Memory B cell (primary cell): ENCODE results near the gene SCG3.
"Not testable (repeated sequence)": the region's sequence is repeated elsewhere in the genome, so short reads cannot be mapped to it uniquely, and the experiment has no call there.

ENCODE experiments used
- ATAC-seq: fragments of 150-1000 bp; cut with Tn5 transposase; 2 replicates; pipeline ENCODE4 v1.10.0; 2021; ENCODE audit warnings: low read depth, mild to moderate bottlenecking, moderate library complexity
- DNase-seq, 2 donors: peaks; one replicate each; pipeline ENCODE4 v3.0.0; 2022; ENCODE audit warnings: low spot score in 2 of 2
- H3K27ac Mint-ChIP-seq: one replicate; pipeline ENCODE4 v1.8.0; 2022; ENCODE audit warnings: mild to moderate bottlenecking, moderate library complexity, mixed read lengths
- H3K27me3 Mint-ChIP-seq: one replicate; pipeline ENCODE4 v1.8.0; 2022; ENCODE audit warnings: mixed read lengths
- H3K36me3 Mint-ChIP-seq: one replicate; pipeline ENCODE4 v1.8.0; 2022; ENCODE audit warnings: mild to moderate bottlenecking, mixed read lengths
- H3K4me1 Mint-ChIP-seq: one replicate; pipeline ENCODE4 v1.8.0; 2022; ENCODE audit warnings: mixed read lengths
- H3K4me3 Mint-ChIP-seq: one replicate; pipeline ENCODE4 v1.8.0; 2022; ENCODE audit warnings: mild to moderate bottlenecking, moderate library complexity, mixed read lengths
- H3K9me3 Mint-ChIP-seq: one replicate; pipeline ENCODE4 v1.8.0; 2022; ENCODE audit warnings: mixed read lengths

SCG3 gene

DNA sequence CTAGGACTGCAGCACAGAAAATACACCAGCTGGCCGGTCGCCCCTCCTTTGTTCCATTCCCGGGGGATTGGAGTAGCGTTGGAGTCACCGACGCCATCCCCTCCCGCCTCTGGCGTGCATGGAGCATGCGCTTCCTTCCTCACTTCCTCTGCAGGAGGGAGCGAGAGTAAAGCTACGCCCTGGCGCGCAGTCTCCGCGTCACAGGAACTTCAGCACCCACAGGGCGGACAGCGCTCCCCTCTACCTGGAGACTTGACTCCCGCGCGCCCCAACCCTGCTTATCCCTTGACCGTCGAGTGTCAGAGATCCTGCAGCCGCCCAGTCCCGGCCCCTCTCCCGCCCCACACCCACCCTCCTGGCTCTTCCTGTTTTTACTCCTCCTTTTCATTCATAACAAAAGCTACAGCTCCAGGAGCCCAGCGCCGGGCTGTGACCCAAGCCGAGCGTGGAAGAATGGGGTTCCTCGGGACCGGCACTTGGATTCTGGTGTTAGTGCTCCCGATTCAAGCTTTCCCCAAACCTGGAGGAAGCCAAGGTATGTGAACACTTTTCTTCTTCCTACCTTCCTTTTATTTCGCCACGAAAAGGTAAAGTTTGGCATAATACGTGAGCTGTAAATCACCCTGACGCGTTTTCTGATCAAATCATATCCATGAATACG, at the start of gene SCG3:
TSS of gene SCG3 (plus strand) at position 201 of the 661 bp plus-strand sequence. CDS start at position 454, 253 bp downstream.
- Mint-ChIP-seq H3K36me3 (no peaks in the 10 kb centered on the region), H3K9me3 (peaks cover 2% of the 10 kb centered on the region), H3K27me3 (peaks cover 17% of the 10 kb centered on the region), H3K27ac (no peak within 1 kb of the TSS), H3K4me1 (no peaks in the 10 kb centered on the region), H3K4me3 (no peak within 1 kb of the TSS)
- DNase-seq, result peak; percentile 7 to 30
- peak; percentile 58 for ATAC-seq

DNA sequence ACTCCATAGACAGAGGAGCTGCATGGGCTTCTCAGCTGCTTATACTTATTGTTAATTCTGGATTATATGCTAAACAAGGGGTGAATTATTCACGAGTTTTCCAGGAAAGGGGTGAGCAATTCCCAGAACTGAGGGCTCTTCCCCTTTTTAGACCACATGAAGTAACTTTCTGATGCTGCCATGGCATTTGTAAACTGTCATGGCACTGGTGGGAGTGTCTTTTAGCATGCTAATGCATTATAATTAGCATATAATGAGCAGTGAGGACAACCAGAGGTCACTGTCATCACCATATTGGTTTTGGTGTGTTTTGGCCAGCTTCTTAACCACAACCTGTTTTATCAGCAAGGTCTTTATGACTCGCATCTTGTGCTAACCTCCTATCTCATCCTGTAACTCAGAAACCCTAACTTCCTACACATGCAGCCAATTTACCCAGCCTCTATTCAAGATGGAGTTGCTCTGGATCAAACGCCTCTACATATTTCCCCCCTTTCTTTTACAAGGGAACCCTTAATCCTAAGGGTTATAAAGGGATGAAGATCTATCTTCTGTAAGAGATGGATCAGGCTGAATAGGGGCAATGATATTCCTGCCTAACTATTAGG, 46.6 kb upstream of the SCG3 start:
- H3K4me1 Mint-ChIP-seq, result no peaks in the 10 kb centered on the region
- H3K27ac Mint-ChIP-seq, result no peak overlapping the region
- ATAC-seq (no peak), DNase-seq (no peak)
- no peaks in the 10 kb centered on the region for H3K9me3 Mint-ChIP-seq
- no peaks in the 10 kb centered on the region for H3K27me3 Mint-ChIP-seq
- no peak overlapping the region for H3K4me3 Mint-ChIP-seq
- no peaks in the 10 kb centered on the region for H3K36me3 Mint-ChIP-seq

DNA sequence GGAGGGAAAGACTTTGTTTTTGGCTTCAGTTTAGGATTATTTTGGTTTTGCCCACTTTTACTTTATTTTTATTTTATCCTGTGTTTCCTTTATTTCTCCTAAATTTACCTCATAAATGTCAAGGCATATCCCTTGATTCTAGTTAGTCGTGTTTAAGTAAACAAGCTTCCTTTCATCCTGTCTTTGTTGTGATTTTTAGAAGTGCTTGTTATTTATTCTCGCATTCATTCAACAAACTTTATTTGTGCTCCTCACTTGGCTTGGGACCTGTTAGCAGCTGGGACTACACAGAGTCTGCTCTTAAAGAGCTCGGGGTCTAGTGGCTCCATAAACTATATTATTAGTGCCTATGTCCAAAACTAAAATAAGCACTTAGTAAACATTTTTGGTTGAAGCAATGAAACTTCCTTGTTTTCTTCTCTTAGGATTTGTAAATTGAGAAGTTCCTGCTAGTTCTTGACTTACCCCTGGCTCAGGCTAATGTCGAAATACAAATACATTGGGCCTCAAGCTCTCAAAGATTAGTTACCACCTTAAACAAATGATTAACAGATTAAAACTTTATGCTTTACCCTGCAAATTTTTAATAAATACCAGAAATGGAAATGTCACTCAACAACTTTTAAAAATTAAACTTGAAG, 39.7 kb upstream of the SCG3 start:
- Mint-ChIP-seq H3K36me3 (no peaks in the 10 kb centered on the region), H3K27me3 (no peaks in the 10 kb centered on the region), H3K4me3 (no peak overlapping the region), H3K9me3 (no peaks in the 10 kb centered on the region), H3K27ac (no peak overlapping the region), H3K4me1 (no peaks in the 10 kb centered on the region)
- ATAC-seq, result no peak
- no peak for DNase-seq

DNA sequence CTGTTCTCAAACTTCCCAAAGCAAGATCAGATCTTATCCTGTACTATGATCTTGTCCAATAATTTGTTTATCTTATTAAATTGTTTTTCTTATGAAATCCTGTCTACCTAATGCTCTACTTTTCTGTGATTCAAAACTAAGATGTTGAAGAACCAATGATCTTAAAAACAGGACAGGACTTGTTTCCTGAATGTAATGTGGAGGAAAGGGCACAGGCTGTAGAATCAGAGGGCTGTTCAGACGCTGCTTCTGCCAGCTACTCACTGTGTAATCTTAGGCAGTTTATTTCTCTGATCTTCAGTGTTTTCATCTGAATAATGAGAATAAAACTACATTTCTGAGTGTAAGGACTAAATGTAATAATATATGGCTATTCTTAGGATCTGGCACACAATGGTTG, 38.6 kb upstream of the SCG3 start:
- ATAC-seq, result no peak
- no peak overlapping the region for H3K4me3 Mint-ChIP-seq

DNA sequence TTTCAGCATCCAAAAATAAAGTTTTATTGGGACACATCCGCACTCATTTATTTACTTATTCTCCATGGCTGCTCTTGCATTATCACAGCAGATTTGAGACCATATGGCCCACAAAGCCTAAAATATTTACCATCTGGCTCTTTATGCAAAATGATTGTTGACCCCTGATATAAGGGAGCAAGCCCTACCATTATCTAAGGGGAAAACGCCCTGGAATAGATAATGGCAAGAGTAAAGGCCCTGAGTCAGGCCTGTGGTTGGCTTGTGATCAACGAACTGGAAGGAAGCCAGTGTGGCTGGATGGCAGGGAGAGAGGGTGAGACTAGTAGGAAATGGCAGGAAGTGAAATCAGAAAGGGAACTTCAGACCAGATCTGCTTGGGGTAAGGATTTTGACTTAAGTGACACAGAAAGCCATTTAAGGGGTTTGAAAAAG, 34.2 kb upstream of the SCG3 start:
- H3K36me3 Mint-ChIP-seq, result no peaks in the 10 kb centered on the region
- peaks cover 3% of the 10 kb centered on the region for H3K4me1 Mint-ChIP-seq
- no peak for ATAC-seq
- no peak for DNase-seq
- H3K9me3 Mint-ChIP-seq, result no peaks in the 10 kb centered on the region
- H3K27me3 Mint-ChIP-seq, result no peaks in the 10 kb centered on the region
- no peak overlapping the region for H3K27ac Mint-ChIP-seq
- no peak overlapping the region for H3K4me3 Mint-ChIP-seq

More for the DNA sequence above, 38.6 kb upstream of the SCG3 start:
- no peaks in the 10 kb centered on the region for H3K27me3 Mint-ChIP-seq
- no peak overlapping the region for H3K27ac Mint-ChIP-seq
- no peaks in the 10 kb centered on the region for H3K9me3 Mint-ChIP-seq
- H3K36me3 Mint-ChIP-seq, result no peaks in the 10 kb centered on the region
- no peaks in the 10 kb centered on the region for H3K4me1 Mint-ChIP-seq
- no peak for DNase-seq

DNA sequence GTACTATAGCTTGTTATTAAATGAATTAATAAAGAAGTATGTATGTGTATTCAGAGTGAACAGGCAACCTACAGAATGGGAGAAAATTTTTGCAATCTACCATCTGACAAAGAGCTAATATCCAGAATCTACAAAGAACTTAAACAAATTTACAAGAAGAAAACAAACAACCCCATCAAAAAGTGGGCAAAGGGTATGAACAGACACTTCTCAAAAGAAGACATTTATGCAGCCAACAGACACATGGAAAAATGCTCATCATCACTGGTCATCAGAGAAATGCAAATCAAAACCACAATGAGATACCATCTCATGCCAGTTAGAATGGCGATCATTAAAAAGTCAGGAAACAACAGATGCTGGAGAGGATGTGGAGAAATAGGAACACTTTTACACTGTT, 33.2 kb upstream of the SCG3 start:
- DNase-seq, ATAC-seq, H3K27ac Mint-ChIP-seq, H3K36me3 Mint-ChIP-seq, H3K27me3 Mint-ChIP-seq, H3K9me3 Mint-ChIP-seq, H3K4me1 Mint-ChIP-seq, H3K4me3 Mint-ChIP-seq: not testable (repeated sequence)

DNA sequence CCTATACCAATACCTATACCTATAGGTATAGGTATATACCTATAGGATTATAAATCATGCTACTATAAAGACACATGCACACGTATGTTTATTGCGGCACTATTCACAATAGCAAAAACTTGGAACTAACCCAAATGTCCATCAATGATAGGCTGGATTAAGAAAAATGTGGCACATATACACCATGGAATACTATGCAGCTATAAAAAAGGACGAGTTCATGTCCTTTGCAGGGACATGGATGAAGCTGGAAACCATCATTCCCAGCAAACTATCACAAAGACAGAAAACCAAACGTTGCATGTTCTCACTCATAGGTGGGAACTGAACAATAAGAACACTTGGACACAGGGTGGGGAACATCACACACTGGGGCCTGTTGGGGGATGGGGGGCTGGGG, 32.7 kb upstream of the SCG3 start:
- not testable (repeated sequence) for H3K4me1 Mint-ChIP-seq, H3K4me3 Mint-ChIP-seq, H3K27ac Mint-ChIP-seq, ATAC-seq, H3K9me3 Mint-ChIP-seq, DNase-seq, H3K36me3 Mint-ChIP-seq, H3K27me3 Mint-ChIP-seq

DNA sequence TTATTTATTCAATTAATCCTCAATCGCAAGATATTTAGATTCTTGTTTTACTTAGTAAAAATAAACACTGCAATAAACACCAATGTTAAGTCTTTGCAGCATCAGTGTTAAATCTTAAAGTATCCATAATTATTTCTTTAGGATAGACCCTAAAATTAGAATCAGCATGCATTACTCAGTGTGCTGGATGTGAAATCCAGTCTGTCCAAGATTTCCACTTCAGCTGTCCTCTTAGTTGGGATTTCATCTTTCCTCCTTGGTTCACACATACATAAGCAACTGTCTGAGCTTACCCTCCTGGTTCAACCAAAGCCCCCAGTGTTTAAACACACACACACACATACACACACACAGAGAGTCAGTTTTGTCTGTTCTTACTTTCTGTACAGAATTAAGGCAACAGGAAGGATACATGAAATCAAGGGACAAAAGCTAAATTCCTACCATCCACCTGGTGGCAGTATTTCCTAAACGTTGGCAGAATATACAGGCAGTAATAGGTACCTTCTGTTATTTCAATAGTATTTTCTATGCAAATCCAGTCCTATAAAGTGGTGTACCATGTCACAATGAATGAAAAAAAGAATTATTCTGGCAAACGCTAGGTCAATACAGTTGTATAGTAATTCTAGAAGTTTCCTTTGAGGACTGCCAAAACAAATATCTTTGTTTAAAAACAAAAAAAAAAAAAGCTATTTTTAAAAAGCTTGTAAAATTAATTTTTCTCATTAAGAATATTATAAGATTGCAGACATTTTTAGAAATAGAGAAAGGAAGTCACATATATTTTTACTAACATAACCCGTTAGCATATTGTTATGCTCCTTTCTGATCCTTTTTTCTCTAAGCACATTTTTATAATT, 31.4 kb upstream of the SCG3 start:
- ATAC-seq (peak; percentile 92), DNase-seq (peak; percentile 47 to 72)
- H3K9me3 Mint-ChIP-seq, result no peaks in the 10 kb centered on the region
- H3K4me1 Mint-ChIP-seq, result peaks cover 3% of the 10 kb centered on the region
- H3K27me3 Mint-ChIP-seq, result no peaks in the 10 kb centered on the region
- H3K27ac Mint-ChIP-seq, result no peak overlapping the region
- no peak overlapping the region for H3K4me3 Mint-ChIP-seq
- no peaks in the 10 kb centered on the region for H3K36me3 Mint-ChIP-seq

DNA sequence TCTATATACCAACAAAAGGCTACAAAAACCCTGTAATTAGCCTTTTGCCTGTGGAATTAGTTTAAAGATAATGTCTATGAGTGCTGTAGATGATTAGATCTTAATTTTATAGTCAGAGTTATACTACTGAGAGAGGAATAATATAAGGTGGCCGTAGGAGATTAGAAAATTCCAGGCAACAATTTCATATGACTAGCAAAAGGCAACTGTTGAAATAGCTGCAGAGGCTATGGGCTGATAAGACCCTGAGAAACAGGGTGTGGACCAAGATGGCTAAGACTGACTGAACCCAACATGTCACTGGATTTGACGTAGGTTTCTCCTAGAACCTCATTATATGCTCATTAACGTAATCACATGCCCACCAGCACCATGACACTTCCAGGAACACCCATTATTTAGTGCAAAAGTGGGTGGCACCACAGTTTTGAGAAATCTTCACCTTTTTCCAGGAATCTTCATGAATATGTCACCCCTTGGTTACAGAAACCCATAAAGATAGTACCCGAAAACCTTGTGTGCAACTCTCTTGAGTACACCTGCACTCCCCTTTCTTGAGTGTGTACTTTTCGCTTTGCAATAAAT, 29.1 kb upstream of the SCG3 start:
- Mint-ChIP-seq H3K4me1 (peaks cover 3% of the 10 kb centered on the region), H3K27me3 (no peaks in the 10 kb centered on the region), H3K4me3 (no peak overlapping the region), H3K36me3 (no peaks in the 10 kb centered on the region), H3K9me3 (no peaks in the 10 kb centered on the region), H3K27ac (no peak overlapping the region)
- ATAC-seq, result no peak
- DNase-seq, result no peak

DNA sequence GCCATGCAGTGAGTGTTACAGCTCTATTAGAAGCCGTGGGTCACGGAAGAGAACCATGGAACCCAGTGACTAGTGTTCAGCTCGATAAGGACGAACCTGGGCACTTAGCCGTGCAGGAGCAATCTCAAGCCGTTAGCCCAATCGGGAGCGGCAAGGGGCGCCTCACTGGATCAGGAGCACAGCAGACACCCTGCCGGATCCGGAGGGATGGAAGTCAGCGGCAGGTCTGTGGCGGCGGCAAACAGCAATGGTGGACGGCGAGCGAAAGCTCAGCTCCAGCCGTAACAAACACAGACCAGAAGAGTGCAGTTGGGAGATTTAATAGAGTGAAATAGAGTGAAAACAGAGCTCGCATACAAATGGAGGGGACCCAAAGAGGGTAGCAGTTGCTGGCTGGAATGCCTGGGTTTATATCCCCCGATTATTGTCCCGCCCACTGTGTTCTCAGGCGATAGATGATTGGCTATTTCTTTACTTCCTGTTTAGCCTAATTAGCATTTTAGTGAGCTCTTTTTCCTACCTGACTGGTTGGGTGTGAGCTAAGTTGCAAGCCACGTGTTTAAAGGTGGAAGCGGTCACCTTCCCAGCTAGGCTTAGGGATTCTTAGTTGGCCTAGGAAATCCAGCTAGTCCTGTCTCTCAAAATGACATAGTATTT, 25.8 kb upstream of the SCG3 start:
- not testable (repeated sequence) for H3K27me3 Mint-ChIP-seq, H3K4me3 Mint-ChIP-seq, H3K4me1 Mint-ChIP-seq, H3K27ac Mint-ChIP-seq, DNase-seq, H3K36me3 Mint-ChIP-seq, H3K9me3 Mint-ChIP-seq, ATAC-seq

DNA sequence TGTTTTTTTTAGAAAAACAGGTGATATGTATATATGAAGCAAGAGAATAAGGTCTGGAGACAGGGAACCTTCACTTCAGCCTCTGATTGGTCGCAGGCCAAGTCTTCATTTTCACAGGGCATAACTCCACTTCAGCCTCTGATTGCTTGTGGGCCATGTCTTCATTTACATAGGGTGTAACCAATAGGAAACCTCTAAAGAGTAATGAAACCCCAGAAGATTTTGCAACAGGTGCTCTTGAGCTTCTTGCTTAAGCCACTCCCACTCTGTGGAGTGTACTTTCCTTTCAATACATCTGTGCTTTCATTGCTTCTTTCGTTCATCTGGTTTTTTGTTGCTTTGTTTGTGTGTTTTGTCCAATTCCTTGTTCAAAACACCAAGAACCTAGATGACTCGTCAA, 22.6 kb upstream of the SCG3 start:
- Mint-ChIP-seq H3K27ac (no peak overlapping the region), H3K4me1 (no peaks in the 10 kb centered on the region), H3K9me3 (no peaks in the 10 kb centered on the region), H3K4me3 (no peak overlapping the region), H3K36me3 (no peaks in the 10 kb centered on the region), H3K27me3 (no peaks in the 10 kb centered on the region)
- DNase-seq (no peak), ATAC-seq (no peak)

DNA sequence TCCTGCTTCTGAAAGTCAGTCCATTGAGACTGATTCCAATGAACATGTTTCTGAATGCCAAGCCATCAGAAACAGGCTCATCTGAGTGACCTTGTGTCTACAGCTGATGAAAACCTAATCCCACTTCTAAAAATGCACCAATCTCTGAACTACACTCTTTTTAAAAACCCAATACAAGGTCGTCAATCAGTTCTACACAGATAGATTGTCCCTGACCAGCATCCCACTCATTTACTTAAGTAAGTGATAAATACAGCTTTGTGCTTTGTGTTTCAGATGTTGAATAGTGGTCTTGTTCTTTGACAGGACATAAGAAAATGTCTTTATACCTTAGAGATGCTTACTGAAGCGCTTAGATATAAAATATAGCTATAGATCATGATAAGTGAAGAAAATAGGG, 20.2 kb upstream of the SCG3 start:
- Mint-ChIP-seq H3K27ac (no peak overlapping the region), H3K27me3 (no peaks in the 10 kb centered on the region), H3K4me1 (no peaks in the 10 kb centered on the region), H3K4me3 (no peak overlapping the region), H3K36me3 (no peaks in the 10 kb centered on the region), H3K9me3 (no peaks in the 10 kb centered on the region)
- DNase-seq (no peak), ATAC-seq (no peak)

DNA sequence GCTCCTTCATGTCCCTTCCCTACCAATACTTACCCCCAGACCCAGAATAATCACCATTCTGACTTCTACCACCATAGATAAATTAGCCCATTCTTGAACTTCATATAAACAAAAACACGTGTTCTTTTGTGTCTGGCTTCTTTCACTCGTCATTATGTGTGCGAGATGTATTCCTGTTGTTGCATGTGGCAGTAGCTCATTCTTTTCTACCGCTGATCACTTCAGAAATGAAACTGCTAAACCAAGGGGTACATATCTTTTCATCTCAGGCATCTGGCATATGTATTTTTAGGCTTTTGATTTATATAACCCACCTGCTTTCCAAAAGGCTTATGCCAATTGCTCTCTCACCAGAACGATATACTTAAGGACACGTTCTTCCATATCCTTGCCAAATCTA, 13.8 kb upstream of the SCG3 start:
- no peaks in the 10 kb centered on the region for H3K36me3 Mint-ChIP-seq
- H3K9me3 Mint-ChIP-seq, result no peaks in the 10 kb centered on the region
- no peak overlapping the region for H3K4me3 Mint-ChIP-seq
- H3K4me1 Mint-ChIP-seq, result peaks cover 3% of the 10 kb centered on the region
- H3K27ac Mint-ChIP-seq, result no peak overlapping the region
- peaks cover 7% of the 10 kb centered on the region for H3K27me3 Mint-ChIP-seq
- DNase-seq (no peak), ATAC-seq (no peak)
